NCI-H748 treated with DMSO at 0.1 percent for 48 hours (cell line): ENCODE data around the gene XIRP2.
"Not testable (repeated sequence)": the region's sequence is repeated elsewhere in the genome, so short reads cannot be mapped to it uniquely, and the experiment has no call there.

ENCODE experiments used
- DNase-seq: peaks from one replicate; lab custom pipeline; 2025; lab: John Stamatoyannopoulos, UW

XIRP2 gene

DNA sequence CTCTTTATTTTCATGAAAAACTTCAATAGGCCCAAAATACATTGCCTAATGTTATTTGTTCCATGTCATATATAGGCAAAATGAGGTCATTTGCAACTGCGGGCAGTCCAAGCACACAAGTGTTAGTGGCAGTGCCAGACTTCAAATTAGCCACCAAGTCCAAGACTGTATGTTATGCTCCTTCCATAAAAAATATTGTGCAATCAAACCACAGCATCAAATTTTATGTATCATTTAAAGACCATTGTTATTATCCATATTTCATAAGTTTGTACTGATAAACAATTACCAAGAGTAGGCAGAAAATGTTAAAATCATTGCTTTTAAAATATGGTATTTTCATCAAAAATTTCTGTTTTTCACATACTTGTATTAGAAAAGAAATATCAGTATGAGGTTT lies 54.1 kb downstream of the XIRP2 start:
- DNase-seq: no peak

DNA sequence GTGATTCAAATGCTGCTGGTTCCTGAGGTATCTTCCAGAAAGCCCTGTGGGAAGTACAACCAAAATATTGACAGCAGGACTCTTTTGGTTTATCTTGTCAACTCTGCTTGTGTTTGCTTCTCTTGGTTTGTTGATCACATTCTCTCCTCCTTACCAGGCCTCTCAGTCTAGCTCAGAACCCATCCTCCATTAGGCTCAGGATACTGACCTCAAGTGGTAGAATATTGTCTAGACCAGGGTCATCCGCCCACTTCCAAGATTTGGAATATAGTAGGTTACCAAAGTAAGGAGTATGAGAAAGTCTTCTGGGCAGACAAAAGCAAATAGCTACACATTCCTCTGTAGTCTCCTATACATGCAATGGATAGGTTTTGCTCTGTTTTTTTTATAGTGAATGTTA lies 56.6 kb downstream of the XIRP2 start:
- no peak for DNase-seq

DNA sequence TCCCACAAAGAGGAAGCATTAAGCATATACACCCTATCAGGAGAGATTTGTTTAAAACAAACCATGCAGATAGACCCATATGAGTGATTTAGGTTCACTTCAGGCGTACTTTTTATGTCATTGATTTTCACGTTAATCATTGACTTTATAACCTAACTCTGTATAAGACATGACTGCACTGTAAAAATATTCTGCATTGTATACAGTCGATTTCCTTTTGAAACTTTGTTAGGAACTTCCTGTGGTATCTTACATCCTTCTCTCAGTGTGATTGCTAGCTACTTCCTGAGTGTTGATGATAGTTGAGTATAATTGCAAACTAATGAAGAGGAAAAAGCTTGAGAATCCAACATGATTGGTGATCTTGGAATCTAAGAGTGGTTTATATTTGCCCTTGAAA lies 69.4 kb downstream of the XIRP2 start:
- DNase-seq: no peak

DNA sequence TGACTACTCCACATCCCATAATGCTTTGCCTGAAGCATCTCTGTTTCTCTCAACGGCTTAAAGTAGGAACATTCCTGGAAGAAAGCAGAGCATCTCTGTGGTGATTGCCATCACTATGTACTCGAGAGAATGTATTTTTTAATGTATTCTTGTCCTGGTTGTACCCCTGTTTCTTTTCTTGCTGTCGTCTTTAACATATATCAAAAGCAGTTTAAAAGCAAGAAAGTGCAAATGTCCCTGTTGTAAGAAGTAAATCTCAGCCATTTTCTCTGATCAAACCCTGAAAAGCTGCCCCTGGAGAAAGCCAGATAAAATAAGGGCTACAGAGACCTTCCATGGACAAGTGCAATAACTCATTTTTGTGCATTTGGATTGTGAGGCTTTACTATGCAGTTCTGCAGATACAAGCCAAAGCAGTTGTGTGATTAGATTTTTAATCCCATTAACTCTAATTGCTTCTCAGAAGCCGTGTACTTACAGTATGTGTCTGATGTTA lies 70.8 kb downstream of the XIRP2 start:
- no peak for DNase-seq

DNA sequence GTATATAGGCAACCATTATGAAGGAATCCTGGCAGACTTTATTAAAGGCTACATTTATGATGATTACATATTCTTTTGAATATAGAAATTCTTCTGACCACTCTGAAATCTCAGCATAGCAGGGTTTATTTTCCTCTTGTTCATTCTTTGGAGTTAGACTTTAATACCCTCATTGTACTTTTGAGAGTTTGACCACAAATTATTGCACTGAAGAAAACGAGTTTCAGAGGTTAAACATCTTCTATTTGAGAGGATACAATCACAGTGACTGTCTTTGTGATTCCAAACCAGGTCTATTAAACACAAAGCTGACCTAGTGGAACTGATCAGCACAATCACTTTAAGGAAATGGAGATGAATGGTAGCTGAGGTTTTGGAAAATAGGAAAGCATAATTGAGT lies 71.3 kb downstream of the XIRP2 start:
- DNase-seq: no peak

DNA sequence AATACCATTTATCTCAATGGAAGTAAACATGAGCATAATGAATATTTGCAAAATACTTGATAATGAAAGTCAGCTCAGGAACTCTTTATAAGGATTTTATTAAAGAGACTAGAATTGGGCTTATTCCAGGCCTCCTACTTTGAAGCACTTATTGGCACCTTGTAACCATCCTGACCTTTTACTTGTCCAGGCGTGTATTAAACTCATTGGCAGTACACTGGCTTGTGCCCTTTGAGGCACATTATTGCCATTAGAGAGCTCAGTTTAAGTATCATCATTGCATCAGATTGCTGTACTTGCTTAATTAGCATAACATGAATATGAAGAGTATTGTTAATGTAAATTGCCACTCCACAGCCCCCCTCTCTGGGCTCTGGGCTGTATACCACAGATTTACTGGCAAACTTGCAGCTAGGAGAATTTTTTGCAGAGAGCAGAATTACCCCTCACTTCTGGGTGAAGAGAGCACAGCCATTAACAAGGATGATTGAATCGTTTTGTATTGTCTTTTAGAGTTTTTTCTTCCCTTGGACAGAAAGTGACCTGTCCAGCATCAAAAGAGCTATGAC lies 72.5 kb downstream of the XIRP2 start:
- DNase-seq: no peak

DNA sequence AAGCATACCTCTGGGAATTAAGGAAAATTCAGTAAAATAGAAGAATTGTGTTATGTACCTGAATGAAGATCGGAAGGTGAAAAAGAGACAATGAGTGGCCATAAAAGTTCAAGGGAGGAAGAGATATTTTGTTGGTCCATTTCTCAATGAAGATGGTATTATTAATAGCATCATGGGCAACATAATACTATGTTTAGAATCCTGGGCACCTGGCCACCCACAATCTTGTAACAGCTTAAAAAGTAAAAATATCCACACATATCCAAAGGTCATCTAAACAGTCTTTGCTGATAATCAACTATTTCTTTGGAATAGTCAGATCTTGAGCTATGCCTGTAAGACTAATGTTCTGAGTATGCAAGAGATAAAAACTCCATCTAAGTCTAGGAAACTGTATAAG lies 73.7 kb downstream of the XIRP2 start:
- DNase-seq: no peak

DNA sequence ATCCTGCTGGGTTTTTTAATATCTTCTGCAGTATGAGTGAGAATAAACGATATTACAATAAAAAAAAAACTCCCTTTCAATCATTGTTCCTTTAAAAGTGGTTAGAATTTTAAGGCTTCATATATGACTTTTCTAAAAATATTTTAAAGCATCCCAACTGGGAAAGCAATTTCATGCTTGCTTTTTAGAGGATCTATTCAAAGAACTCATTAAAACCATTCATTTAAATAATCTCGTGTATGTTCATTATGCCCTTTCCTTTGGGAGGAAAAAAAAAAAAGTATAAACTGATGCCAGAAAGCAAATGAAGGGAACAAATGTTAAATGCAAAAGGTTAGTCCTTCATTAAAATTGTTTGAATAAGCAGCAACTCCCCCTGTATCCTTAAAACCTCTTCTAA lies 81.2 kb downstream of the XIRP2 start:
- no peak for DNase-seq

DNA sequence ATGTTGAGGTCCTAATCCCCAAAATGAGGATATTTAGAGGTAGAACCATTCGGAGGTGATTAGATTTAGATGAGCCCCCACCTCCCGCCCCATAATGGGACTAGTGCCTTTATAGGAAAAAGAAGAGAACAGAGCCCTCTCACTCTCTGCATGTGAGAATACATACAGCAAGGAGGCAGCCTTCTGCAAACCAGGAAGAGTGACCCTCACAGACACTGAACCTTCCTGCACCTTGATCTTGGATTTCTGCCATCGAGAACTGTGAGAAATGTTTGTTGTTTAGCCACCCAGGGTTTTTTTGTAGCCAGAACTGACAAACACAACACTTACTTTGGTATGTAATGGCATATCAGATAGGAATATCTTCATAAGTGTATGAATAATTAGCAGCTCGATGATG lies 83.7 kb downstream of the XIRP2 start:
- DNase-seq: no peak

DNA sequence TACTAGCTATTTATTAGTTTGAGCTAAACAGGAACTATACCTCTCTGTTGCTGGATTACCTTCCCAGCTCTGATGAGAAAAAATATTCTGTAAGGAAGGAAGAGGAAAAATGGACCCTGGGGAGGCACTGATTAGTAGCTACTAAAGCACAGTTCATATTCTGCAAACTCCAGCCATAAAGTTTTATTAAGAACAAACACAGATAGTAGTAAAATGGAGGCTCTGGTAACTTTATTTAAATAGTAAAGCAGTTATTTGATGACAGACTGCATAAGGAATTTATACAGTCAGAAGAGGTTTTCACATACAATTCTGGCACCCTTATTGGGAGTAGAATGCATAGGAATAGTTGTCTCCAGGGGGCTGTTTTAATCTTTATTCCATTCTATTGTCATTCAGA lies 84.1 kb downstream of the XIRP2 start:
- no peak for DNase-seq

DNA sequence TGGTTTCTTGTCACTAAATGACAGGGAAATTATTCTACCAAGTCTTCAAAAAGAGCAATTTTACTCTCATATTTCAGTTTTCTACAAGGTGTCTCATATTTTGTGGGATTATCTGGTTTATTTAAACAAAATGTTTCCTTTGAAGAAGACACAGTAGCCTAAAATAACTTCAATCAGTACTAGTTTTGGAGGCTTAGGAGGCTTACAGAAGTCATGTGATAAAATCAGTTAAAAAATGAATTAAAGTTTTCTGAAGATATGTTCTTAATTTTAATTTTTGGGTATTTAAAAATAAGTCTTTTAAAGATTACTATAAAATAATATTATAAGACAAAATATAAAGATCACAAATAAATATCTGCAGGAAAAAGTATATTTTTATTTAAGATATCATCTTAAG lies 95.9 kb downstream of the XIRP2 start:
- DNase-seq: no peak

DNA sequence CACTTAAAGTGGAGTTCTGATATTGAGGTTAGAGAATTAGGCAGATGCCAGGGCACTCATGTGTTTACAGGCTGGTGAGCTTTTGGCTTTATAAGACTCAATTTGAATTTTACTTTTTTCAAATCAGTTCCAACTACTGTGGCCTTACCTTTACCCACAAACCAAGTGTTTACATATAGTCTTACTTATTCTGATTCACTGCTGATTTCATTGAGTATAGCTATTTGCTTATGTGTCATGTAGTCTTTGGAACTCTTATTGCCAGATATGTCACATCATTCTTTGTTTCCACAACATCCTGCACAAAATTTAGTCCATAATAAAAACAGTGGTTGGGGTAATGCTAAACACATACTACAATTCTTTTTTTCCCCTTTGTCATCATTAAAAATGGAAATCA lies 96.5 kb downstream of the XIRP2 start:
- DNase-seq: no peak

DNA sequence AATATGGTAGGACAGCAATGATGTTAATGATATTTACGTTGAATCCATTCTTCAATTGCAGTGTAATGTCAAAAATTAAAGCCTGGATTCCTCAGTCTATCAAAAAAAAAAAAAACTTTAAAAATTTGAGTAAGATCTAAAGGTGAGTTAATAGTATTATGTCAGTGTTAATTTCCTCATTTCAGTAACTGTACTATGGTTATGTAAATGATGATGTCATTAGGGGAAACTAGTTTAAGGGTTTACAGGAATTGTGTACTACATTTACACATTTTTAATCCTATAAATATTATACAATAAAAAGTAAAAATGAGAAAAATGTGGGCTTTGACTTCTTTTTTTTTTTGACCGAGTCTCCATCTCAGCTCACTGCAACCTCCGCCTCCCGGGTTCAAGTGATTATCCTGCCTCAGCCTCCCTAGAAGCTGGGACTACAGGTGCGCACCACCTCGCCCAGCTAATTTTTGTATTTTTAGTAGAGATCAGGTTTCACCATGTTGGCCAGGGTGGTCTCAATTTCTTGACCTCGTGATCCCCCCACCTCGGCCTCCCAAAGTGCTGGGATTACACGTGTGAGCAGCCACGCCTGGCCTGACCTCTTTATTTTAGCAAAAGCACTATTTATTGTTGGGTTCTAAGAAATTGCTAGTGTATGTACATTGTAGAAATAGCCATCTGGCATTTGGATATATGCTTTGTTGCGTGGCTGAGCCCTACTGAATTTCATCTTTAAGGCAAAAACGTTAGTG lies 106.5 kb downstream of the XIRP2 start:
- no peak for DNase-seq

DNA sequence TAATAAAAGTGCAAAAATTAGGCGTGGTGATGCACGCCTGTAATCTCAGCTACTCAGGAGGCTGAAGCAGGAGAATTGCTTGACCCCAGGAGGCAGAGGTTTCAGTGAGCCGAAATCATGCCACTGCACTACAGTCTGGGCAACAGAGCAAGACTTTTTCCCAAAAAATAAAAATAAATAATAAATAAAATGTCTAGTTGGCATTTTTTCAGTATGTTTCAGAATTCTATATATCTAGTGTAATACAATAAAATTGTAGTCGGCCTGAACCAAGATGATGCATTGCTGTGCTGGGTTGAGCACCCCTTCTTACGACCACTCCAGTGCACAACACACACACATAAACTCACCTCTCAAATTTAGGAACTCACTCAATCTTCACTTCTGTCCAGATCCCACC lies 108.2 kb downstream of the XIRP2 start:
- DNase-seq: no peak

DNA sequence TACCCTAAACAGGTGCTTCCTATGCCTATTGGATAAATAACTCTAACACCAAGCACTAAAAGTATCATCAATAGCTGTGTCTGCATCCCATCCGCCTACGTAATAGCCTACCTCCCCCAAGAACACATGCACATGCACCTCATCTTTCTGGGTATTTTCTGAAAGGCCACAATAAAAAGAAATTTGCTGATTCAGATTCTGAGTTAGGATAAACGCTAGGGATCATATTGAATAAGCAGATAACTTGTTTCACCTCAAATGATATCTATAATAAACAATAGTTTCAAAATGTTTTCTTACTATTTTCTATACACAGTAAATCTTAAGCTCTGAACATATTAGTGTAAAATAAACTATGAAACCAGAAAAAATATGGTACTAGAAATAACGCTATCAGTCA lies 112.9 kb downstream of the XIRP2 start:
- DNase-seq: no peak

DNA sequence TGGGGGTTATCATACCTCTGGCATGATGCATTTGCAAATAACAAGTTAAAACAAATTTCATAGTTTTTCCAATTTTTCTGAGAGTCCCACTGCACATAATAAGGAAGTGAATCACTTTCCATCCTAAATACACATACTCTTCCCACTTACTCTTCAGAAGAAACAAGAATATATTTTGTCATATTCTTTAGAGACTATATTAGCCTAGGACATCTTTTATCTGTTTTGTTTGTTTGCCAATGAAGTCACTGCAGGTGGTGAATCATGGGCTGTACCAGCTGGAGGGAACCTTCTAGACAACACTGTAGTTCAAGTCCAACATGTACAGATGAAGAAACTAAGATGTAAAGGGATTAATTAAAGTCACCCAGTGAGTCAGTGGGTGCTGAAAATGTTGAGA lies 116.8 kb downstream of the XIRP2 start:
- DNase-seq: no peak

DNA sequence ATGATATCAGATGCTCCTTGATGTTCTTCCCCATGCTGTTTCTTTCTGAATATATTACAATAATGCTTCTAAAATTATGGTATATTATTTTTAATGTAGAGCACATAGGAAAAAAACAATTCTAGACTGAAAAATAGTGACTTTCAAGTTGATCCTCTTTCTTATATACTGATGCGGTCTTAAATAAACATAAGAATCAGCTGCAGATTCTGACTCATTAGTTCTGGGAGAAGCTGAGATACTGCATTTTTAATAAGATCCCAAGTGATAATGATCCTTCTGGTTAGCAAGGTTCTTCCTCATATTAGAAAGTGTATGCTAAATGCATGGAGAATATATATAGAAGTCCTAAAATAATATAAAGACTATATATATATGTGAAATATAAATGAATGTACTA lies 124.9 kb downstream of the XIRP2 start:
- no peak for DNase-seq

DNA sequence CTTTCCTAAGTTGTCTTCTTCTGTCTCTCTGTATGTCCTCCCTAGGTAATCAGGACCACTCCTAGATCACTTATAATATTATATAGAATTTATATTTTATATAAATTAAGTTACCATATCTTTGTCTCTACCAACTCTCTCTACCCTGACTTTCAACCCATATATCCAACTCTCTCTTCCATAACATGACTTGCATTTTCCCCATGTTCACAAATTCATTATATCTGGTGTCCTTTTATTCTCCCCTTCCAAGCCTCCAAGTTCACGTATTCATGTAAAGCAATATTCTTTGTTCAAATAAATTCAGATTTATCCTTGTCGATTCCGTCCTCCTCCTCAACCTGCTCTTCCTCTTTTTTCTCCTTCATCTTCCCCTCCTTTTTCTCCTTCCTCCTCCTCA lies 127.5 kb downstream of the XIRP2 start:
- no peak for DNase-seq

DNA sequence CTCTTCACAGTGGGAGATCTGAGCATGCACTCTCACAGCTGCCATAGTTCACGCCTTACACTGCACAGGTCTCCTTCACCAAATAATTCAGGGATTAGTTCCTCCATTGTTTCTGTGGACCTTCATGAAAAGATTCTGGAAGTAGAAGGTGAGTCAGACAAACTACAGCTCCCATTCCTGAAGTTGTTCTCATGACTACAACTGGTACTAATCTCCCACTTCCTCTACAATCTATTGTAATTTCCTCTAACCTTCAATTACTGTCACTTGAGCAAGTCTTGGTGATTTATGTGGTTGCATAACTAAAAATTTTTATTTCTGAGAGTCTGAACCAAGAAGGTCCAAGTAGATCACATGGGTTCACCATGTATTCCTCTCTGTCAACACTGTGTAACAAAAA lies 128.7 kb downstream of the XIRP2 start:
- no peak for DNase-seq

DNA sequence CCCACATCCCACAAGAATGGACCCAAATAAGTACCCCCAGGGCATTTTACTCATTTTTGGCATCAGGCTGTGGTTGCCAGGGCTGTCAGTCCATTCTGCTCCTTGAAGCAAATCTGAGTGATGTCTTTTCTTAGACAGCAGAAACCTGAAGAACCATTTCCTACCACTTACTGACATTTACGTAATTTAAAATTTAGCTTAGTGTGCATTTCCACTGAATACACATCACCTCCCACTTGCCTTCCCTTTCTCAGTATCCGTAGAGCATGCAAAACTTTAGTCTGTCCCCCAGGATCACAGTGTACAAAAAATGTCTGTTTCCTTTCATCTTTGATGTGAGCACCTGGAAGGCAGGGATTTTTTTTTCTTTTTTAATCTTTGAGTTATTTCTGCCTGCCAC lies 130.3 kb downstream of the XIRP2 start:
- DNase-seq: no peak

DNA sequence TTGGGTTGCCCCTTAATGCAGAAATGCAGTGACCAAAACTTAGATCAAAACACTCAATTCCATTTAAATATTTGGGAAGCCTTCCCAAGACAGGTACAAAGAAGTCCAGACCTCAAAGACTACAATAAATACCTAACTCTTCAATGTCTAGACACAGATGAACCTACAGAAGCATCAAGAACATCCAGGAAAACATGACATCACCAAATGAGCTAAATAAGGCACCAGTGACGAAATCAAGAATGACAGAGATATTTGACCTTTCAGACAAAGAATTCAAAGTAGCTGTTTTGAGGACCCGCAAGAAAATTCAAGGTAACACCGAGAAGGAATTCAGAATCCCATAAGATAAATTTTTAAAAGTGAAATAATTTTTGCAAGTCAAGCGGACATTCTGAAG lies 140.2 kb downstream of the XIRP2 start:
- DNase-seq: no peak

DNA sequence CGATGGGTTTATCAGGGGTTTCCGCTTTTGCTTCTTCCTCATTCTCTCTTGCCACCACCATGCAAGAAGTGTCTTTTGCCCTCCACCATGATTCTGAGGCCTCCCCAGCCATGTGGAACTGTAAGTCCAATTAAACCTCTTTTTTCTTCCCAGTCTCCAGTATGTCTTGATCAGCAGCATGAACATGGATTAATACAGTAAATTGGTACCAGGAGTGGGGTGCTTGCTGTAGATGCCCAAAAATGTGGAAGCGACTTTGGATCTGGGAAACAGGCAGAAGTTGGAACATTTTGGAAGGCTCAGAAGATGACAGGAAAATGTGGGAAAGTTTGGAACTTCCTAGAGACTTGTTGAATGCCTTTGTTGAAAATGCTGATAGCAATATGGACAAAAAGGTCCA lies 146.7 kb downstream of the XIRP2 start:
- not testable (repeated sequence) for DNase-seq

DNA sequence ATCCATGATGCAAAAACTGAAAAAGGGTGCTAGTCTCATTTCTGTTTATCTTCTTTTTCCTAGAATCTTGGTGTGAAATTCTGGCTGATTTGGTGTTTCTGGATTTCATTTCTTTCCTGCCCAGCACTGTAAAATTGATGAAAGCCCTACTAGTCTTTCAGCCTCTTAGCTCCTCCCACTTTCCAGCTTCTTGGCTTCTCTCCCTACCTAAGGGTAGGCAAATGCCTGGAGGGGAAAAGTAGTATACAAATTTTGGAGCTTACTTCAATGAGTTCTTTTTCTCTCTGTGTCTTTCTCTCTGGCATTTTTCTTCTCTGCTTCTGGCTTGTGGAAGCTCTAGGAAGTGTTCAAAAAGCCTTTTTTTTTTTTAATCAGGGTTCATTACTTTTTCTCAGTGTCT lies 160.5 kb downstream of the XIRP2 start:
- DNase-seq: no peak

DNA sequence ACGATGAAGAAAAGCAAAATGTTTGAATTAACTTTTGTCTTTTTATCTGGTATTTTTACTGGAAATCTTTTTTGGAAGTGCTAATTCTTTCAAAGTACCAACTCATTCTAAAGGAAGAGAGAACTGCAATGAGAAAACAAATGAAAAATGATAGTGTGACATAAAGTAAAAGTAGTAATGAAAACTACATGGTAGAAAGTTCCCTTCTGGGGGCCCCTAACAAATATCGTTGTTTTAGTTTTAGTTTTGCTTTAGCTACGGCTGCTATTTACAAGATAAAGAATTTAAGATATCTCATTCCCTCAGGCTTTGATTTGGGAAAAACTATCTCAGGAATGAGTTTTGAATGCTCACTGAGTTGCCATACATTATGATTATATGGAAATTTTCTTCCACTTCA lies 161.4 kb downstream of the XIRP2 start:
- DNase-seq: no peak
